HepG2 (cell line): ENCODE results near the gene ADAM22.

ENCODE experiments used
- DNMT1 ChIP-seq: sonication (generic); formaldehyde crosslinking; IDR thresholded peaks from 2 replicates; pipeline ENCODE4 v1.5.1; 2020; ENCODE audit warnings: mild to moderate bottlenecking, missing genetic modification reagents
- GFI1 ChIP-seq: sonication (generic); formaldehyde crosslinking; IDR thresholded peaks from 2 replicates; pipeline ENCODE4 v1.5.0; 2020; ENCODE audit warnings: missing genetic modification reagents, mild to moderate bottlenecking, borderline replicate concordance
- MXI1 ChIP-seq: IDR thresholded peaks from 3 replicates; pipeline ENCODE4 v1.6.1; 2012; ENCODE audit warnings: low read depth, low read length, inconsistent platforms, borderline replicate concordance
- POLR2AphosphoS5 ChIP-seq: IDR thresholded peaks from 2 replicates; pipeline ENCODE4 v1.6.1; 2012; ENCODE audit warnings: low read depth, low read length
- SIN3A ChIP-seq: IDR thresholded peaks from 2 replicates; pipeline ENCODE4 v1.6.1; 2011; ENCODE audit warnings: low read depth, mild to moderate bottlenecking, control low read depth, low read length, borderline replicate concordance
- TP53 ChIP-seq: sonication (generic); formaldehyde crosslinking; conservative IDR thresholded peaks from 2 replicates; pipeline ENCODE4 v1.4.0; 2020; ENCODE audit warnings: missing genetic modification reagents
- TF ChIP-seq, protein P1 (sequence below): sonication (generic); formaldehyde crosslinking; IDR thresholded peaks from 2 replicates; pipeline ENCODE4 v1.4.0; 2020; ENCODE audit warnings: mild to moderate bottlenecking, missing genetic modification reagents
- TF ChIP-seq, protein P2 (sequence below): sonication (generic); formaldehyde crosslinking; IDR thresholded peaks from 2 replicates; pipeline ENCODE4 v1.5.0; 2020; ENCODE audit warnings: mild to moderate bottlenecking, missing genetic modification reagents, moderate library complexity
- TF ChIP-seq, protein P3 (sequence below), 2 experiments: IDR thresholded peaks; 2 replicates each; pipeline ENCODE4 v1.6.1; 2011 to 2012; ENCODE audit warnings: low read length in 2 of 2, borderline replicate concordance in 1 of 2, low read depth in 1 of 2, mild to moderate bottlenecking in 1 of 2, moderate library complexity in 1 of 2
- TF ChIP-seq, protein P4 (sequence below): sonication (generic); formaldehyde crosslinking; IDR thresholded peaks from 2 replicates; pipeline ENCODE4 v1.5.0; 2020; ENCODE audit warnings: mild to moderate bottlenecking, missing genetic modification reagents
- TF ChIP-seq, protein P5 (sequence below): sonication (generic); formaldehyde crosslinking; IDR thresholded peaks from 2 replicates; pipeline ENCODE4 v1.4.0; 2020; ENCODE audit warnings: missing genetic modification reagents, borderline replicate concordance

DNA sequence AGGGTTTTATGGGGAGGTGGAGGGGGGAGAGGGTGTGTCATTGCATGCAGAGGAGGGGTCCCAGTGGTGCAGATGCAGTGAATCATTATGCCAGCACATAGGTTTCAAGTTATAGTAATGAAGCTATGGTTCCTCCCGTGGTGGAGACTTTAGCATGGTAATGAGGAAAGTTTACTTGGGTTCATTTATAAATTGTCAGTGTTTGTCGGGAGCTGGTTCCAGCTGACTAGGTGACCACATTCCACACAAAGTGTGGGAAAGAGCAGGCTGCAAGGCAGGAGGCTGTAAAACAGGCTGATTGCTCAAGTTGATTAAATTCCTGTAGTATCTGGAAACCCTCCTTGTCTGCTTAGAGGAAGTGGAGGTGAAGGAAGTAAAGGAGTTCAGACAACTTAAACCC, 206.9 kb downstream of the ADAM22 start:
- TF ChIP-seq, protein P1, sequence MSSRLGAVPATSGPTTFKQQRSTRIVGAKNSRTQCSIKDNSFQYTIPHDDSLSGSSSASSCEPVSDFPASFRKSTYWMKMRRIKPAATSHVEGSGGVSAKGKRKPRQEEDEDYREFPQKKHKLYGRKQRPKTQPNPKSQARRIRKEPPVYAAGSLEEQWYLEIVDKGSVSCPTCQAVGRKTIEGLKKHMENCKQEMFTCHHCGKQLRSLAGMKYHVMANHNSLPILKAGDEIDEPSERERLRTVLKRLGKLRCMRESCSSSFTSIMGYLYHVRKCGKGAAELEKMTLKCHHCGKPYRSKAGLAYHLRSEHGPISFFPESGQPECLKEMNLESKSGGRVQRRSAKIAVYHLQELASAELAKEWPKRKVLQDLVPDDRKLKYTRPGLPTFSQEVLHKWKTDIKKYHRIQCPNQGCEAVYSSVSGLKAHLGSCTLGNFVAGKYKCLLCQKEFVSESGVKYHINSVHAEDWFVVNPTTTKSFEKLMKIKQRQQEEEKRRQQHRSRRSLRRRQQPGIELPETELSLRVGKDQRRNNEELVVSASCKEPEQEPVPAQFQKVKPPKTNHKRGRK = no peak
- no peak for TF ChIP-seq DNMT1 (CRISPR knock-in tag)
- no peak for TF ChIP-seq POLR2AphosphoS5
- no peak for TF ChIP-seq GFI1
- TF ChIP-seq SIN3A = no peak
- TF ChIP-seq, protein P2, sequence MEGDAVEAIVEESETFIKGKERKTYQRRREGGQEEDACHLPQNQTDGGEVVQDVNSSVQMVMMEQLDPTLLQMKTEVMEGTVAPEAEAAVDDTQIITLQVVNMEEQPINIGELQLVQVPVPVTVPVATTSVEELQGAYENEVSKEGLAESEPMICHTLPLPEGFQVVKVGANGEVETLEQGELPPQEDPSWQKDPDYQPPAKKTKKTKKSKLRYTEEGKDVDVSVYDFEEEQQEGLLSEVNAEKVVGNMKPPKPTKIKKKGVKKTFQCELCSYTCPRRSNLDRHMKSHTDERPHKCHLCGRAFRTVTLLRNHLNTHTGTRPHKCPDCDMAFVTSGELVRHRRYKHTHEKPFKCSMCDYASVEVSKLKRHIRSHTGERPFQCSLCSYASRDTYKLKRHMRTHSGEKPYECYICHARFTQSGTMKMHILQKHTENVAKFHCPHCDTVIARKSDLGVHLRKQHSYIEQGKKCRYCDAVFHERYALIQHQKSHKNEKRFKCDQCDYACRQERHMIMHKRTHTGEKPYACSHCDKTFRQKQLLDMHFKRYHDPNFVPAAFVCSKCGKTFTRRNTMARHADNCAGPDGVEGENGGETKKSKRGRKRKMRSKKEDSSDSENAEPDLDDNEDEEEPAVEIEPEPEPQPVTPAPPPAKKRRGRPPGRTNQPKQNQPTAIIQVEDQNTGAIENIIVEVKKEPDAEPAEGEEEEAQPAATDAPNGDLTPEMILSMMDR (CRISPR knock-in tag) = no peak
- no peak for TF ChIP-seq MXI1
- TF ChIP-seq, protein P3, sequence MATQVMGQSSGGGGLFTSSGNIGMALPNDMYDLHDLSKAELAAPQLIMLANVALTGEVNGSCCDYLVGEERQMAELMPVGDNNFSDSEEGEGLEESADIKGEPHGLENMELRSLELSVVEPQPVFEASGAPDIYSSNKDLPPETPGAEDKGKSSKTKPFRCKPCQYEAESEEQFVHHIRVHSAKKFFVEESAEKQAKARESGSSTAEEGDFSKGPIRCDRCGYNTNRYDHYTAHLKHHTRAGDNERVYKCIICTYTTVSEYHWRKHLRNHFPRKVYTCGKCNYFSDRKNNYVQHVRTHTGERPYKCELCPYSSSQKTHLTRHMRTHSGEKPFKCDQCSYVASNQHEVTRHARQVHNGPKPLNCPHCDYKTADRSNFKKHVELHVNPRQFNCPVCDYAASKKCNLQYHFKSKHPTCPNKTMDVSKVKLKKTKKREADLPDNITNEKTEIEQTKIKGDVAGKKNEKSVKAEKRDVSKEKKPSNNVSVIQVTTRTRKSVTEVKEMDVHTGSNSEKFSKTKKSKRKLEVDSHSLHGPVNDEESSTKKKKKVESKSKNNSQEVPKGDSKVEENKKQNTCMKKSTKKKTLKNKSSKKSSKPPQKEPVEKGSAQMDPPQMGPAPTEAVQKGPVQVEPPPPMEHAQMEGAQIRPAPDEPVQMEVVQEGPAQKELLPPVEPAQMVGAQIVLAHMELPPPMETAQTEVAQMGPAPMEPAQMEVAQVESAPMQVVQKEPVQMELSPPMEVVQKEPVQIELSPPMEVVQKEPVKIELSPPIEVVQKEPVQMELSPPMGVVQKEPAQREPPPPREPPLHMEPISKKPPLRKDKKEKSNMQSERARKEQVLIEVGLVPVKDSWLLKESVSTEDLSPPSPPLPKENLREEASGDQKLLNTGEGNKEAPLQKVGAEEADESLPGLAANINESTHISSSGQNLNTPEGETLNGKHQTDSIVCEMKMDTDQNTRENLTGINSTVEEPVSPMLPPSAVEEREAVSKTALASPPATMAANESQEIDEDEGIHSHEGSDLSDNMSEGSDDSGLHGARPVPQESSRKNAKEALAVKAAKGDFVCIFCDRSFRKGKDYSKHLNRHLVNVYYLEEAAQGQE (IDR thresholded peaks at IDR 0.05; ENCODE audit: borderline replicate concordance in 1 of 2, low read depth in 1 of 2, low read length in 2 of 2) = no peak
- TF ChIP-seq, protein P4, sequence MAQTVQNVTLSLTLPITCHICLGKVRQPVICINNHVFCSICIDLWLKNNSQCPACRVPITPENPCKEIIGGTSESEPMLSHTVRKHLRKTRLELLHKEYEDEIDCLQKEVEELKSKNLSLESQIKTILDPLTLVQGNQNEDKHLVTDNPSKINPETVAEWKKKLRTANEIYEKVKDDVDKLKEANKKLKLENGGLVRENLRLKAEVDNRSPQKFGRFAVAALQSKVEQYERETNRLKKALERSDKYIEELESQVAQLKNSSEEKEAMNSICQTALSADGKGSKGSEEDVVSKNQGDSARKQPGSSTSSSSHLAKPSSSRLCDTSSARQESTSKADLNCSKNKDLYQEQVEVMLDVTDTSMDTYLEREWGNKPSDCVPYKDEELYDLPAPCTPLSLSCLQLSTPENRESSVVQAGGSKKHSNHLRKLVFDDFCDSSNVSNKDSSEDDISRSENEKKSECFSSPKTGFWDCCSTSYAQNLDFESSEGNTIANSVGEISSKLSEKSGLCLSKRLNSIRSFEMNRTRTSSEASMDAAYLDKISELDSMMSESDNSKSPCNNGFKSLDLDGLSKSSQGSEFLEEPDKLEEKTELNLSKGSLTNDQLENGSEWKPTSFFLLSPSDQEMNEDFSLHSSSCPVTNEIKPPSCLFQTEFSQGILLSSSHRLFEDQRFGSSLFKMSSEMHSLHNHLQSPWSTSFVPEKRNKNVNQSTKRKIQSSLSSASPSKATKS = no peak
- TF ChIP-seq TP53 = no peak
- TF ChIP-seq, protein P5, sequence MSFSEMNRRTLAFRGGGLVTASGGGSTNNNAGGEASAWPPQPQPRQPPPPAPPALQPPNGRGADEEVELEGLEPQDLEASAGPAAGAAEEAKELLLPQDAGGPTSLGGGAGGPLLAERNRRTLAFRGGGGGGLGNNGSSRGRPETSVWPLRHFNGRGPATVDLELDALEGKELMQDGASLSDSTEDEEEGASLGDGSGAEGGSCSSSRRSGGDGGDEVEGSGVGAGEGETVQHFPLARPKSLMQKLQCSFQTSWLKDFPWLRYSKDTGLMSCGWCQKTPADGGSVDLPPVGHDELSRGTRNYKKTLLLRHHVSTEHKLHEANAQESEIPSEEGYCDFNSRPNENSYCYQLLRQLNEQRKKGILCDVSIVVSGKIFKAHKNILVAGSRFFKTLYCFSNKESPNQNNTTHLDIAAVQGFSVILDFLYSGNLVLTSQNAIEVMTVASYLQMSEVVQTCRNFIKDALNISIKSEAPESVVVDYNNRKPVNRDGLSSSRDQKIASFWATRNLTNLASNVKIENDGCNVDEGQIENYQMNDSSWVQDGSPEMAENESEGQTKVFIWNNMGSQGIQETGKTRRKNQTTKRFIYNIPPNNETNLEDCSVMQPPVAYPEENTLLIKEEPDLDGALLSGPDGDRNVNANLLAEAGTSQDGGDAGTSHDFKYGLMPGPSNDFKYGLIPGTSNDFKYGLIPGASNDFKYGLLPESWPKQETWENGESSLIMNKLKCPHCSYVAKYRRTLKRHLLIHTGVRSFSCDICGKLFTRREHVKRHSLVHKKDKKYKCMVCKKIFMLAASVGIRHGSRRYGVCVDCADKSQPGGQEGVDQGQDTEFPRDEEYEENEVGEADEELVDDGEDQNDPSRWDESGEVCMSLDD = no peak
